Endometrial microvascular endothelial cells (primary cell): ENCODE measurements around the gene ZRANB1. TPM values are rescaled to one million over a fixed set of nuclear protein-coding genes. Genes with fewer than 3 reads are reported as not detected.

Experiments used
- in situ Hi-C: cut with HindIII; loops from 2 replicates; pipeline ENCODE4 v1.10.0; 2017; ENCODE audit warnings: low sequenced_read_pairs, low pct_unique_long_range_greater_than_20kb; ENCODE audit errors: inconsistent ontology term
- total RNA-seq: library from RNA; depleted of rRNA; stranded (reverse); fragments of >200 nt; gene quantifications from one replicate; pipeline ENCODE4 v1.2.3, GENCODE V29; 2015; ENCODE audit errors: inconsistent ontology term

ZRANB1 gene
- total RNA-seq, 1 donor from 2014 or later = 10.9 TPM

GRCh38 chr10:125026036-125026931 lies 84.4 kb downstream of the ZRANB1 start:
- in situ Hi-C loops = no loop called here

- in situ Hi-C loops = no loop called here
These were observed 85.2 kb downstream of the ZRANB1 start for GRCh38 chr10:125026974-125027735.

- in situ Hi-C loops = no loop called here
These were observed 86.2 kb downstream of the ZRANB1 start for GRCh38 chr10:125027871-125028869.

- in situ Hi-C loops = no loop called here
These were observed 87.8 kb downstream of the ZRANB1 start for GRCh38 chr10:125029584-125030242.

- in situ Hi-C loops = no loop called here
These were observed 88.8 kb downstream of the ZRANB1 start for GRCh38 chr10:125030567-125031197.

GRCh38 chr10:125032474-125033020 lies 90.6 kb downstream of the ZRANB1 start:
- in situ Hi-C loops = no loop called here

- in situ Hi-C loops = no loop called here
These were observed 91.4 kb downstream of the ZRANB1 start for GRCh38 chr10:125033146-125033924.

GRCh38 chr10:125034675-125035074 lies 92.8 kb downstream of the ZRANB1 start:
- in situ Hi-C loops = no loop called here

GRCh38 chr10:125035136-125035535 lies 93.2 kb downstream of the ZRANB1 start:
- in situ Hi-C loops = no loop called here

GRCh38 chr10:125035588-125036295 lies 93.8 kb downstream of the ZRANB1 start:
- in situ Hi-C loops = no loop called here

- in situ Hi-C loops = no loop called here
These were observed 95.4 kb downstream of the ZRANB1 start for GRCh38 chr10:125037145-125037877.

Other genes starting within 250 kb of the ZRANB1 start
- 12.3 TPM for gene FAM53B, start 197.7 kb upstream of the ZRANB1 start, total RNA-seq
- gene EEF1AKMT2, start 150.2 kb upstream of the ZRANB1 start, total RNA-seq = 28.2 TPM
- 18.6 TPM for gene ABRAXAS2, start 140.3 kb upstream of the ZRANB1 start, total RNA-seq
- 89.9 TPM for gene CTBP2, start 218.4 kb downstream of the ZRANB1 start, total RNA-seq